Right lobe of liver (tissue), 6 donors: ENCODE measurements around the gene SWI5. TPM values are rescaled to one million over a fixed set of nuclear protein-coding genes. Genes with fewer than 3 reads are reported as not detected.
A peak's percentile ranks its signal among the peaks of the same experiment; 100 is the strongest.
"Not testable (repeated sequence)": the region's sequence is repeated elsewhere in the genome, so short reads cannot be mapped to it uniquely, and the experiment has no call there.

Experiments
- ATAC-seq, 4 donors: fragments of 200-7000 bp; cut with Tn5 transposase; one replicate each; pipeline ENCODE4 v1.9.1; 2020; ENCODE audit warnings: mild to moderate bottlenecking in 4 of 4, moderate library complexity in 4 of 4
- DNase-seq, 3 donors: peaks; one replicate each; pipeline ENCODE4 v3.0.0-alpha.2; 2020
- H3K27ac ChIP-seq, 3 donors: fragments of 200-600 bp; one replicate each; pipeline ENCODE4 v1.8.0; 2022
- H3K27me3 ChIP-seq, 2 donors: fragments of 200-600 bp; one replicate each; pipeline ENCODE4 v1.8.0; 2022
- H3K36me3 ChIP-seq, 4 donors: fragments of 200-600 bp; sonication (generic) in 1 of 4; one replicate each; pipeline versions ENCODE4 v1.5.1 to v1.8.0; 2017 to 2022; ENCODE audit warnings: control low read depth in 1 of 4
- H3K4me1 ChIP-seq, 4 donors: fragments of 200-600 bp; sonication (generic) in 1 of 4; one replicate each; pipeline versions ENCODE4 v1.5.1 to v1.8.0; 2017 to 2022; ENCODE audit warnings: control low read depth in 1 of 4
- H3K4me3 ChIP-seq, 3 donors: fragments of 200-600 bp; one replicate each; pipeline ENCODE4 v1.8.0; 2022
- H3K9me3 ChIP-seq, 4 donors: fragments of 200-600 bp; sonication (generic) in 1 of 4; one replicate each; pipeline versions ENCODE4 v1.5.1 to v1.8.0; 2017 to 2022; ENCODE audit warnings: control low read depth in 1 of 4
- CTCF ChIP-seq, 4 donors: fragments of 200-600 bp in 3 of 4; fragments of 450-650 bp in 1 of 4; IDR thresholded peaks; one replicate each; pipeline versions ENCODE4 v1.5.1 to v1.8.0; 2016 to 2022; ENCODE audit warnings: antibody characterized with exemption in 4 of 4, mild to moderate bottlenecking in 2 of 4
- POLR2A ChIP-seq: fragments of 450-650 bp; IDR thresholded peaks from one replicate; pipeline ENCODE4 v1.6.1; 2017; ENCODE audit warnings: antibody characterized with exemption, mild to moderate bottlenecking
- WGBS: methylation state at CpG from one replicate; pipeline ENCODE4 v1.1.6; 2018; ENCODE audit warnings: low coverage, low lambda C conversion rate; ENCODE audit not compliant: insufficient coverage; ENCODE audit errors: missing lambda C conversion rate; 5-methylcytosine and 5-hydroxymethylcytosine counted together
- intact Hi-C, 2 donors: fragments of 100-400 bp; cut with DNase I; formaldehyde crosslinking; loops; one replicate each; pipeline versions ENCODE4 v1.11.2 to v1.14.1; 2022
- total RNA-seq, 6 experiments: library from RNA; depleted of rRNA in 2 of 6; stranded (reverse); fragments of >200 nt in 2 of 6; fragmentation: NEBNext Ultra II Directional in 3 of 6; extraction: Animal tissue kit (Norgen Biotek cat#: 25700) in 3 of 6; gene quantifications; one replicate each; pipeline versions ENCODE4 v1.1.0 to v1.2.4, GENCODE V29; 2016 to 2023
- donor health status: DM: no; HTN: yes; CAD: no.
- donor health status: DM: no; HTN: no; CAD: no.
- donor health status: DM: no; HTN: no; CAD: no.
- donor health status: DM: no; HTN: yes; CAD: no.
- donor health status: DM: no; HTN: yes; CAD: no.

The SWI5 gene
- total RNA-seq, 6 experiments from 2014 or later, result 10.8 to 17.3 (median 14.3) TPM

- Histone ChIP-seq H3K9me3 (no peaks in the 10 kb centered on the region), H3K27me3 (no peaks in the 10 kb centered on the region), H3K27ac (no peak overlapping the region), H3K36me3 (peaks cover 0 to 28% (median 8%) of the 10 kb centered on the region in 4 donors), H3K4me1 (peaks cover 0 to 19% (median 4%) of the 10 kb centered on the region in 4 donors), H3K4me3 (no peak overlapping the region)
- intact Hi-C loops, result no loop called here
- ATAC-seq, result no peak
- TF ChIP-seq CTCF (IDR thresholded peaks at IDR 0.05), result no peak
- TF ChIP-seq POLR2A, result no peak
- 60% methylated on average over 8 of the region's 8 CpGs for WGBS
- no peak for DNase-seq
These were observed 1.8 kb upstream of the SWI5 start for GRCh38 chr9:128274245-128274644.

GRCh38 chr9:128275198-128276007, 673 bp upstream of the SWI5 start, which contains the start of gene GOLGA2:
TSS of gene GOLGA2 (minus strand) at chr9:128276007. CDS start at chr9:128275976, 31 bp downstream.
- H3K9me3 ChIP-seq, result no peaks in the 10 kb centered on the region
- DNase-seq (no peak), ATAC-seq (peak; percentile 58 to 69 (median 64))
- TF ChIP-seq POLR2A (no peak), CTCF (IDR thresholded peaks at IDR 0.05) (no peak)
- intact Hi-C loops, result no loop called here
- H3K27me3 ChIP-seq, result no peaks in the 10 kb centered on the region
- under 1% methylated on average over 15 of the region's 57 CpGs for WGBS
- H3K4me1 ChIP-seq, result peaks cover 0 to 19% (median 4%) of the 10 kb centered on the region in 4 donors
- H3K27ac ChIP-seq, result peak within 1 kb of the TSS; percentile 74 to 83 (median 79)
- peaks cover 0 to 26% (median 8%) of the 10 kb centered on the region in 4 donors for H3K36me3 ChIP-seq
- peak within 1 kb of the TSS; percentile 89 to 96 (median 94) for H3K4me3 ChIP-seq

GRCh38 chr9:128276574-128277270, 646 bp downstream of the SWI5 start:
- peak in 1 of 3 donors; percentile 35 for DNase-seq
- peak; percentile 15 to 25 (median 20) for ATAC-seq
- H3K36me3 ChIP-seq, result peaks cover 0 to 17% (median 8%) of the 10 kb centered on the region in 4 donors
- peaks cover 0 to 19% (median 4%) of the 10 kb centered on the region in 4 donors for H3K4me1 ChIP-seq
- H3K4me3 ChIP-seq, result peak overlapping the region; percentile 76 to 94 (median 89)
- peak overlapping the region; percentile 72 to 79 (median 74) for H3K27ac ChIP-seq
- no peaks in the 10 kb centered on the region for H3K9me3 ChIP-seq
- intact Hi-C loops, result no loop called here
- WGBS, result 8% methylated on average over 23 of the region's 23 CpGs
- TF ChIP-seq CTCF (IDR thresholded peaks at IDR 0.05), result no peak
- no peak for TF ChIP-seq POLR2A
- H3K27me3 ChIP-seq, result no peaks in the 10 kb centered on the region

GRCh38 chr9:128279088-128280073, 3.3 kb downstream of the SWI5 start:
- 68% methylated on average over 20 of the region's 22 CpGs for WGBS
- H3K27me3 ChIP-seq, H3K9me3 ChIP-seq, H3K27ac ChIP-seq, H3K4me3 ChIP-seq, ATAC-seq, intact Hi-C loops, H3K36me3 ChIP-seq, DNase-seq: not testable (repeated sequence)
- H3K4me1 ChIP-seq, result peaks cover 0 to 17% (median 4%) of the 10 kb centered on the region in 4 donors
